SK-N-SH (cell line): Measurements from ENCODE around the gene SRXN1.

Experiments
- CTCF ChIP-seq: fragments of 200-600 bp; sonication (generic); IDR thresholded peaks from 2 replicates; pipeline ENCODE4 v1.6.1; 2017; ENCODE audit warnings: antibody characterized with exemption, mild to moderate bottlenecking, moderate library complexity
- EP300 ChIP-seq, 2 experiments: IDR thresholded peaks; 2 replicates each; pipeline versions ENCODE4 v1.4.0 to v1.6.1; 2012; ENCODE audit warnings: borderline replicate concordance in 1 of 2, low read depth in 1 of 2, low read length in 1 of 2
- FOXJ3 ChIP-seq: sonication (generic); formaldehyde crosslinking; IDR thresholded peaks from 2 replicates; pipeline ENCODE4 v1.5.1; 2020; ENCODE audit warnings: mild to moderate bottlenecking, missing genetic modification reagents
- FOXM1 ChIP-seq: IDR thresholded peaks from 2 replicates; pipeline ENCODE4 v1.4.0; 2012; ENCODE audit warnings: low read depth, mild to moderate bottlenecking
- PBX3 ChIP-seq: IDR thresholded peaks from 2 replicates; pipeline ENCODE4; 2012
- REST ChIP-seq: IDR thresholded peaks from 2 replicates; pipeline ENCODE4 v1.6.1; 2012; ENCODE audit warnings: mild to moderate bottlenecking, low read depth, low read length, moderate library complexity
- RFX5 ChIP-seq: IDR thresholded peaks from 2 replicates; pipeline ENCODE4 v1.6.1; 2012; ENCODE audit warnings: mild to moderate bottlenecking, improper control_type of control experiment, low read length
- RXRA ChIP-seq: IDR thresholded peaks from 2 replicates; pipeline ENCODE4 v1.4.0; 2012; ENCODE audit warnings: low read depth, mild to moderate bottlenecking, borderline replicate concordance
- TF ChIP-seq, protein P1 (sequence below): IDR thresholded peaks from 2 replicates; pipeline ENCODE4 v1.4.0; 2012; ENCODE audit warnings: low read depth, borderline replicate concordance
- TF ChIP-seq, protein P2 (sequence below): fragments of 150-350 bp; IDR thresholded peaks from 2 replicates; pipeline ENCODE4 v1.6.1; 2017; ENCODE audit warnings: antibody characterized with exemption, low read length, low read depth, borderline replicate concordance

DNA sequence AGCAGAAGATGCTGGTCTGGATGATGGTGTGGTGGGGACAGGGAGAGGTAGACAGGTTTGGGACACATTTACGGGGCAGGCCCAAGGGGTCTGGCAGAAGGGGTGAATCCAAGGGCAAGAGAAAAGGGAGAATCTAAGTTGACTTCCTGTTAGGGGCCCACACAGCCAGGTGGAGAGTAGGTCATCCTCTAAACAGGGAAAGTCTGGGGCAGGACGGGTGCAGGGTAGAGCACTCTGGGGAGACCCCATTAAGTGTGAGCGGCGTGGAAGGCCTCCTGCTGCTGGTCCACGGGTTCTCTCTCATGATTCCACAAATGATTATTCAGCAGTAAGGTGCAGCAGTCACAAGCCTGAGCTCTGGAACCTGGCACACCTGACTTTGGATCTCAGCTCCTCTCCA is 2.7 kb downstream of the SRXN1 start:
- TF ChIP-seq PBX3, result no peak
- TF ChIP-seq CTCF, result no peak
- TF ChIP-seq FOXJ3 (CRISPR knock-in tag), result no peak
- TF ChIP-seq RXRA, result no peak
- TF ChIP-seq, protein P1, sequence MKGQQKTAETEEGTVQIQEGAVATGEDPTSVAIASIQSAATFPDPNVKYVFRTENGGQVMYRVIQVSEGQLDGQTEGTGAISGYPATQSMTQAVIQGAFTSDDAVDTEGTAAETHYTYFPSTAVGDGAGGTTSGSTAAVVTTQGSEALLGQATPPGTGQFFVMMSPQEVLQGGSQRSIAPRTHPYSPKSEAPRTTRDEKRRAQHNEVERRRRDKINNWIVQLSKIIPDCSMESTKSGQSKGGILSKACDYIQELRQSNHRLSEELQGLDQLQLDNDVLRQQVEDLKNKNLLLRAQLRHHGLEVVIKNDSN, result no peak
- TF ChIP-seq, protein P2, sequence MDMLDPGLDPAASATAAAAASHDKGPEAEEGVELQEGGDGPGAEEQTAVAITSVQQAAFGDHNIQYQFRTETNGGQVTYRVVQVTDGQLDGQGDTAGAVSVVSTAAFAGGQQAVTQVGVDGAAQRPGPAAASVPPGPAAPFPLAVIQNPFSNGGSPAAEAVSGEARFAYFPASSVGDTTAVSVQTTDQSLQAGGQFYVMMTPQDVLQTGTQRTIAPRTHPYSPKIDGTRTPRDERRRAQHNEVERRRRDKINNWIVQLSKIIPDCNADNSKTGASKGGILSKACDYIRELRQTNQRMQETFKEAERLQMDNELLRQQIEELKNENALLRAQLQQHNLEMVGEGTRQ, result no peak
- no peak for TF ChIP-seq EP300 (IDR thresholded peaks at IDR 0.05; ENCODE audit: borderline replicate concordance in 1 of 2, low read depth in 1 of 2, low read length in 1 of 2)
- TF ChIP-seq RFX5, result no peak
- TF ChIP-seq REST, result no peak
- no peak for TF ChIP-seq FOXM1
